Stromal cell of bone marrow (primary cell): ENCODE results near the gene SCN9A.
A peak's percentile ranks its signal among the peaks of the same experiment; 100 is the strongest.
"Not testable (repeated sequence)": the region's sequence is repeated elsewhere in the genome, so short reads cannot be mapped to it uniquely, and the experiment has no call there.

Experiments used
- DNase-seq: peaks from one replicate; pipeline ENCODE4 v3.0.0-alpha.2; 2012; ENCODE audit warnings: low read depth

The SCN9A gene

DNA sequence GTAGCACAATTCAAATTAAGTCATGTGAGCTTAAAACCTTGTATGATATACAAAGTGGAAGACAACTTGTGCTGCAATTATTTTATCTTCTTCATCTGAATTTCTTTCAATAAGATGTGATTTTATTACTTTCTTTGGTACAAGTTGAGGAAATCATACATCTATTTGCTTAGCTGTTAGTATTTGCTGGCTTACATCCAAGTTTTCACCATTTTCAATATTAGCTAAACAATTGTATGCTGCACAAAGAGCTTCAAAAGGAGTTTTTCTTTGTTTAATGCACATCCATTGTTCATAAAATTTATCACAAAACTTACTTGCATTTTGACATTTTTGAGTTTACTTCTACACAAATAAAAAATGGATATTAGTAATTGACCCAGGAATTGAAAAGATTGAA is 40.9 kb downstream of the SCN9A start:
- DNase-seq = no peak

- DNase-seq = no peak
Measured at GRCh38 chr2:166333801-166334200, 41.9 kb downstream of the SCN9A start.

DNA sequence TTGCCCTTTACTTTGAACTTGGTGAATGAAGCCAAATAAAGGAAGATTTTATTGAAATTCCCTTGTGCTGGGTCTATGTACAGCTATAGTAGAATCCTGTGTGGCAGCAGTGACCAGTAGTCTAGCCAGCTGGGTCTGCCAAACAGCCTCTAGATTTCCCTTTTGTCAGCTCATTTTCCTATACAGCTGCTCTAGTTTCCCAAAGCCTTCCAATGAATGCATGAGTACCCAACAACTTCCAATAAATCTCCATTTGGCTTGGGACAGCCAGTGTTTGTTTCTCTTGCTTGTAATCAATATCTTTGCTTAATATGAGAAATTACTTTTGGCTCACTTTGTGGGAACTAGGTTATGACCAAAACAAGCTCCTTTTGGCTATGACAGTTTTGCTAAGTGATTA is 43.6 kb downstream of the SCN9A start:
- DNase-seq = no peak

DNA sequence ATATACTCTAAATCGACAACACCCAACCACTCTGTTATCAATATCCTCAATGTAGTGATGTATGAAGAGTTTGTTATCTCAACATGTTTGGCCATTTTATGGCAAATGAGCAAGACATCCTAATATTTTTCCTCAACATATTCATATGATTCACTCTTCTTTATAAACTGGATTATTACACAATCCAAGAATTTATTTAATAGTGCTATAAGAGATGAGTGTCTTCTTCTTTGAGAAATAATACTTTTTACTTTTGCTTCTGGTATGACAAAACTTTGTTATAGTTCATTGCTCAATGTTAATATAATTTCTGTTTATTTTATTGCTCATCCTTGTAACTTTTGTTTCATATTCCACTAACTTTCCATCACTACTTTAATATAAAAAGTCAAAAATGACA is 44.3 kb downstream of the SCN9A start:
- DNase-seq = peak; percentile 36

GRCh38 chr2:166329465-166329864 is 46.3 kb downstream of the SCN9A start:
- DNase-seq = no peak

DNA sequence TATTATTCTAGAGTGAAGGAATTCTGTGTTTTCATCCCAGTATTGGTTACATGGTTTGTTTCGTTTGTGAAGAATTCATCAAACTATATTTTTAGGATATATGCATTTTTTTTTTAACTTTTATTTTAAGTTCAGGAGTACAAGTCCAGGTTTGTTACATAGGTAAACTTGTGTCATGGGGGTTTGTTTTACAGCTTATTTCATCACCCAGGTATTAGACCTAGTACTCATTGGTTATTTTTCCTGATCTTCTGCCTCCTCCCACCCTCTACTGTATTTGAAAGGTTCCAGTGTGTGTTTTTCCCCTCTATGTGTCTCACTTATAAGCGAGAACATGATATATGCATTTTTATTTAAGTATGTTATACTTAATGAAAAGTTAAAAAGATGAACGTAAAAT is 47.6 kb downstream of the SCN9A start:
- no peak for DNase-seq

GRCh38 chr2:166321076-166321475 is 54.7 kb downstream of the SCN9A start:
- DNase-seq = no peak

- DNase-seq = peak; percentile 20
Measured at GRCh38 chr2:166314022-166314759, 61.6 kb downstream of the SCN9A start.

DNA sequence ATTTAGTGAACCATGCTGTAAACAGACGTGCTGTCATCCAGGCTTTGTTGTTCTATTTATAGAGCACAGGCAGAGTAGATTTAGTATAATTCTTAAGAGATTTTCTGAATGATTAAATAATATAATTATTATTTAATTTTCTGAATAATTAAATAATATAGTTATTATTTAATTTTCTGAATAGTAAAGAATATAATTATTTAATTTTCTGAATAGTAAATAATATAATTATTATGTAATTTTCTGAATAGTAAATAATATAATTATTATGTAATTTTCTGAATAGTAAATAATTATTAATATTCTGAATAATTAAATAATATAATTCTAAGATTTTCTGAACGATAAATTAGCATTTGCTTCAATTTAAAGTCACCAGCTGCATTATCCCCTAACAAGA is 62.9 kb downstream of the SCN9A start:
- DNase-seq = not testable (repeated sequence)

DNA sequence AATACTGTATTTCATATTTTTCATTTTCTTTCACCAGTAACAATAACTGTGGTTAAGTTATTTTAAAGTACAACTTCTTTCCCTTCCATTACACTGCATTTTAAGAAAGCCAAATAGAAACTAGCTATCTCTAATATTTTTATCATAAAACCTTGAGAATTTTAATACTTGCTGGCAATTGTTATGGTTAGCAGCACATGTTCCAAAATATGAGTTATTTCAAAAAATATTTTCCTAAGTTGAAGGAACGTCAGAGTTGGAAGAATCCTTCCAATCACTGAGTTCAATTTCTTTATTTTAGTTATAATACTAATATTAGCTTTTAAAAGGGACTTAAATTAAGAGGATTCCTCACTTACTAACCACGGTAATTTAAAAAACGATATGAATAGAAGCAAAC is 68.4 kb downstream of the SCN9A start:
- DNase-seq = no peak

DNA sequence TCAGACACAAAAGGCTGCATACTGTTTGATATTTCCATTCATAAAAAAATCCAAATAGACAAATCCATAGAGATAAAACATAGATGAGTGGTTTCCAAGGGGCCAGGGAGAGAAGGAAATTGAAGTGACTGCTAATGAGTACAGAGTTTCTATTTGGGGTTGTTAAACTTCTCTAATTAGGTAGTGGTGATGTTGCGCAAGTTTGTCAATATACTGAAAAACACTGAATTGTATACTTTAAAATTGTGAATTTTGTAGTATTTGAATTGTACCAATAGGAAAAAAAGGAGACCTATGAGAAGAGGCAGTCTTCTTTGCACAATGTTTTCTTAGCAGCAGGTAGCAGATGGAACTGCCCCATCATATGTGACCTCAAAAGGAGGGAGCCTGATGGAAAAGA is 71.1 kb downstream of the SCN9A start:
- no peak for DNase-seq

GRCh38 chr2:166302036-166302435 is 73.7 kb downstream of the SCN9A start:
- no peak for DNase-seq

DNA sequence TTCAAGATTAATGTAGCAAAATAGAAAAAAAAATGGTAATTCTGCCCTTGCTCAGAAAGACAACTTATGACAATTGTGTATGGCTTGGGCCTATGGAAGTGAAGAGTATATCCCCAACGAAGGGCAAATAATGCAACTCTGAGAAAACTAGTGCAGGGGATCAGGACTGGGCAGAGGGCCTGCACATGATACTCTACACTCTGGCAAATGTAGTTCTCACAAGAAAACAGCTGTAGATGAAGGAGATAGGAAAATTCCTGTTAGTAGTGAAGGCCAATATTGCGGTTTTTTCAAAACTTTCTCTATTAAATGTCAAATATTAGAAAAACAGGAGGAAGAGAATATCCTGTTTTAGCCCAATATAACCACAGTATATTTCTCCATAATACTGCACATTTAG is 77.8 kb downstream of the SCN9A start:
- no peak for DNase-seq

GRCh38 chr2:166293984-166294383 is 81.8 kb downstream of the SCN9A start:
- DNase-seq = peak; percentile 11

DNA sequence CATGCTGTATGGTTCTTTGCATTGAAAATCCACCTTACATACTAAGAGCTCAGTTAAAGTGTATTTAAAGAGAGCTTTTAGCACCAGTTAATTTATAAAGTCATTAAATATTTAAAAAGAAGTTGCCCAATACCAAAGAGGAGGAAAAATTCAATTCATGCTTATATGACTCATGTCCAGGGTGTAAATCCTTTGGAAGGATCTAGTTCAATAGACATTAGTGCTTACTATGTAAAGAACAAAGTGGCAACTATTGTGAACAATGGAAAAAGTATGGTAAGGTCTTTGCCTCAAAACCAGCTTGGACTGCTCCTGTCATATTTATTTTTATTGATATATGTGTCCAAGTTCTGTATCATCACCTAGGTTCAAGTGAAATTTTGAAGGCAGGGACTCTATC is 90.5 kb downstream of the SCN9A start:
- DNase-seq = no peak

GRCh38 chr2:166284359-166284758 is 91.4 kb downstream of the SCN9A start:
- no peak for DNase-seq

DNA sequence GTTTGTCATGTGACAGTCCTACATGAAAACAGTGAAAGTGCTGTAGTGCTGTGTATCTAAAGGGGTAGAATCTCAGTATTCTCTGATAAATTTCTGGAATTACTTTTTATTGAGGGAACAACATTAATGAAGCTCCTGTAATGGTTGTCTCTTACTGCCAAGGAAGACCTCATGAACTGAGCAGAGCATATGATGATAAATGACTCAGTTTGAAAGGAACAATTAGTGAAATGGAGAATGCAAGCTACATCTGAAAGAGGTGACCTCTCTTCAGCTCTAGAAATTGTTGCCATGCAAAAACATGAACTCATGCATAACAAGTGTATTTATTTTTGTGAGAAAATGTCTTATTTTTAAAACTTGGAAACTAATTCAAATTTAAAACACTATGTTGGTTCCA is 93.6 kb downstream of the SCN9A start:
- no peak for DNase-seq

GRCh38 chr2:166278856-166279255 is 96.9 kb downstream of the SCN9A start:
- DNase-seq = no peak

GRCh38 chr2:166270376-166270775 is 105.4 kb downstream of the SCN9A start:
- DNase-seq = no peak

DNA sequence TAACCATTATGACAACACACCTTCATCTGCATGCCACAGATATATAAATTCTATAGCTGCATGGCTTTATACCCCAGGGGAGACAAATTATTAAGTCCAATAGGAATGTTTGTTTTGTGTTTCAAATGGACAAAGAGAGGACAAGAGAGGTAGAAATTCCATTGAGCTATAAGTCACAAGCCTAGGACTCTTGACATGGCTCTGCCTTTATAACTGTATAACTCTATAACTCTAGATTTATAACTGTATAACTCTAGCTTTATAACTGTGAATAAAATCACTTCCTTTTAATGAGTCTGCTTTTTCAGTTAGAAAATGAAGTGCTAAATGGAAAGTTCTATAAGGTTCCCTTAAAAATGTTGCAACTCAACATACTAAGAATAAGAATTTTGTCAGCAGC is 106.4 kb downstream of the SCN9A start:
- DNase-seq = no peak

GRCh38 chr2:166257859-166258258 is 117.9 kb downstream of the SCN9A start:
- no peak for DNase-seq

DNA sequence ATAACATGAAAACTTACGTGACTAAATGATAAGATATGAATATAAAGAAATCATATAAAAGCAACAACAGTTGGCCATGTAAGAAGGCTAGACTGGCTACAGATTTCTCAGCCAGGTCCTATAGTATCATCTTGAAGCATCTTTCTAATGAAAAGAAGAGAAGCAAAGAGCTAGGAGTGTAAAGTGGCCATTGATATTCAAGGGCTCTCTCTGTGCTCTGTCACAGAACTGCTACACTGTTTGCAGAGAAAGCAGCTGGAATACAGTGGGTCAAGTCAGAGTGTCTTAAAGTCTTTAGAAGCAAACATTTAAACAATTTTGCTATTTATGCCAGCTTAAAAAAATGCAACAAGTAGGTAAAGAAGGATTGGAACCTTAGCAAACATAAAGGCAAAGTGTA is 118.8 kb downstream of the SCN9A start:
- no peak for DNase-seq

- DNase-seq = no peak
Measured at GRCh38 chr2:166249318-166249717, 126.4 kb downstream of the SCN9A start.

DNA sequence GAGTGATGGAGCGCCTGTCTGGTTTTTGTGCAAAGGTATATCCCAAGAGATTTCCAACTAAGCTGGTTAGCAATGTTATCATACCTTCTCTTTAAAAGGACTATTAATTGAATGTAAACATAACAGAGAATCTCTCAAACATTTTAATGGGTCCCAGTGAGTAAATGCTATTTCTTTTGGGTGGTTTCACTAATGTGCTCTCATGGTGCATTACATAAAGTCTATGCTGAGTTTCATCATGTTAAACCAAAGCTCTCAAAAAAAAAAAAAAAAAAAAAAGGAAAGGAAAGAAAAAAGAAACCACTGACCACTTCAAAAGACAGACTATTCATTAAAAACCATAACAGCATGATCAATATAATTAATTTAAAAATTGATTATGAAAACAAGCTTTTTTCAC is 128.8 kb downstream of the SCN9A start:
- no peak for DNase-seq

GRCh38 chr2:166242309-166242708 is 133.4 kb downstream of the SCN9A start:
- no peak for DNase-seq
